GM10266 (cell line): ENCODE results near the gene RPUSD2.
A peak's percentile ranks its signal among the peaks of the same experiment; 100 is the strongest.
"Not testable (repeated sequence)": the region's sequence is repeated elsewhere in the genome, so short reads cannot be mapped to it uniquely, and the experiment has no call there.

ENCODE experiments used
- DNase-seq: peaks from one replicate; pipeline ENCODE4 v3.0.0; 2012; ENCODE audit errors: extremely low spot score
- TF ChIP-seq, protein P1 (sequence below): IDR thresholded peaks from 2 replicates; pipeline ENCODE4 v1.5.1; 2012; ENCODE audit warnings: mild to moderate bottlenecking, low read depth; ENCODE audit not compliant: control insufficient read depth, insufficient read depth; ENCODE audit errors: missing control alignments

Gene RPUSD2

DNA sequence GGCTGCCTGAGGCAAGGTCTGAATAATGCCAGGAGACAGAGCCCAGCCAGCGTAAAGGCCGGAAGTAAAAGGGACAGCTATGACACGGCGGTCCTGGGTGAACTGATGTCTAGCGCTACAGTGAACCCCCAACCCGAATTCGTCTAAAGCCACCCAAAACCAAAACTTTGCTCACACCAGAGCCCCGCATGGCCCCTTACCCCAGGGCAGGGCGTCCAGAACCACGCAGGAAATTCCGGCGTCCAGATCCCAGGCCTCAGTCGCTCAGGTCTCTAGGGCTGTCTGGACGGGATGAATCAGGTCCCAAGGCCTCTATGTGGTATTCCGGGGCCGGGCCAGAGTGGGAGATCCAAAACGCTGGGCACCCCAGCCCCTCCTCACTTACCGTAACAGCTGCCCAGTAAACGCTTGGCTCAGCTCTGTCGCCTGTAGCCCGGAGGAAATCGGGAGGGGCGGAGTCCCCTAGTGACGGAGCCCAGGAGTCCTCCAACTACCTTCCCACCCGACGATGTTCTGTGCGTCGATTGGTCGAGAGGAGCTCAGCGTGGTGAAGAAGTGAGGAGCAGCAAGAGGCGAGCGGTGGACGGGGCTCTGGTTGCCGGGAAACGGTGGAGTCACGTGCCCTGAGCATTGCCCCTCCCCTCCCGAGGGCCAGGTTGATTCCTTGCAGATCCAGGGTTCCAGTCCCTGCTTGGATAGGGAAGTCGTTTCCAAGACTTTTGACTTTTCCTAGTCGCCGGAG lies 4.3 kb upstream of the RPUSD2 start, which contains the start of gene CCDC32:
TSS of gene CCDC32 (minus strand) at position 452 of the 742 bp plus-strand sequence. CDS start 2,027 bp downstream, outside the sequence.
- TF ChIP-seq, protein P1, sequence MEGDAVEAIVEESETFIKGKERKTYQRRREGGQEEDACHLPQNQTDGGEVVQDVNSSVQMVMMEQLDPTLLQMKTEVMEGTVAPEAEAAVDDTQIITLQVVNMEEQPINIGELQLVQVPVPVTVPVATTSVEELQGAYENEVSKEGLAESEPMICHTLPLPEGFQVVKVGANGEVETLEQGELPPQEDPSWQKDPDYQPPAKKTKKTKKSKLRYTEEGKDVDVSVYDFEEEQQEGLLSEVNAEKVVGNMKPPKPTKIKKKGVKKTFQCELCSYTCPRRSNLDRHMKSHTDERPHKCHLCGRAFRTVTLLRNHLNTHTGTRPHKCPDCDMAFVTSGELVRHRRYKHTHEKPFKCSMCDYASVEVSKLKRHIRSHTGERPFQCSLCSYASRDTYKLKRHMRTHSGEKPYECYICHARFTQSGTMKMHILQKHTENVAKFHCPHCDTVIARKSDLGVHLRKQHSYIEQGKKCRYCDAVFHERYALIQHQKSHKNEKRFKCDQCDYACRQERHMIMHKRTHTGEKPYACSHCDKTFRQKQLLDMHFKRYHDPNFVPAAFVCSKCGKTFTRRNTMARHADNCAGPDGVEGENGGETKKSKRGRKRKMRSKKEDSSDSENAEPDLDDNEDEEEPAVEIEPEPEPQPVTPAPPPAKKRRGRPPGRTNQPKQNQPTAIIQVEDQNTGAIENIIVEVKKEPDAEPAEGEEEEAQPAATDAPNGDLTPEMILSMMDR, result no peak
- peak; percentile 94 for DNase-seq

DNA sequence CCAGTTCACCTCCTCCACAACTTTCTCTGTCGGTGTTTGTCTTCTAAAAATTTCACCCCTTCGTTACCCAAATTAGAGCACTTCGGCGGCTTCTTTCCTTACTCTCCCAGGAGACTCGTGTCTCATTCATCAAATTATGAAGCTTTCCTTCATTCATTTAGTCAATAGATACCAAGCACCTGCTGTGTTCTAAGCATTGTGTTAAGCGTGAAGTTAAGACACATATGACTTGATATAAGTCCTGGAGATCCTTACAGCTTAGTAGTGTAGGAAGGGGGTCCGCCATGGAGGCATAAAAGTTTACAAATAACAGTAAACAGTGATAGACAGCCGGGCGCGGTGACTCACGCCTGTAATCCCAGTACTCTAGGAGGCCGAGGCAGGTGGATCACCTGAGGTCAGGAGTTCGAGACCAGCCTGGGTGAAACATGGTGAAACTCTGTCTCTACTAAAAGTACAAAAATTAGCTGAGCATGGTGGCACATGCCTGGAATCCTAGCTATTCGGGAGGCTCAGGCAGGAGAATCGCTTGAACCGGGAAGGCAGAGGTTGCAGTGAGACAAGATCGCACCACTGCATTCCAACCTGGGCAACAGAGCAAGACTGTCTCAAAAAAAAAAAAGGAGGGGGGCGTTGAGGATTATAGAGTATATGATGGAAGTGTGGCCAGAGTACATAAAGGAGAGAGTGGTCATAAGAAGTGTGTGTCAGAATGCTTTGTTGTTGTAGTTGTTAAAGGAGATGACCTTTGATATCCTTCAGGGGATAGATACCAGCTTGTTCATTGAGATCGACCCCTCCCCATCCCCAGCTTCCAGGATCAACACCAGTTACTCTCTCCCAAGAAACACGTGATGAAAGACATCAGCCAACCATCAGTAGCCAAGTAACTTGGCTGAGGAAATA lies 3.5 kb upstream of the RPUSD2 start:
- no peak for DNase-seq
- TF ChIP-seq, protein P1, result no peak

DNA sequence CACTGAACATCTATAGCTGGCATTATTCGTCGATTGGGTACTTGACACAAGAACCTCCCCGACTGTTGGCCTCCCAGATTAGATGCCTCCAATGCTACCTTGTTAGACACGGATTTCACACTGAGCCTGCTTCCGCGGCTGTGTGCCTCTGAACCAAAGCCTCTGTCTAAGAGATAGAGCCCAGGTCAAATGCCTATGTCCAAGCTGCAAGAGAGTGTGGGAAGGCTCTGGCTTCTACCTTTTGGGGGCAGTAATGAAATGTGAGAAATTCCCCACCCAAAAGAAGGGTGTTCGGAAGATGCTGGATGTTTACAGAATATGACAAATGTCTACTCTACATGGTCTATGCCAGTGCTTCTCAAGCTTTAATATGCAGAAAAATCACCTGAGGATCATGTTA lies 2.0 kb upstream of the RPUSD2 start:
- DNase-seq, result no peak
- TF ChIP-seq, protein P1, result peak; percentile 42

DNA sequence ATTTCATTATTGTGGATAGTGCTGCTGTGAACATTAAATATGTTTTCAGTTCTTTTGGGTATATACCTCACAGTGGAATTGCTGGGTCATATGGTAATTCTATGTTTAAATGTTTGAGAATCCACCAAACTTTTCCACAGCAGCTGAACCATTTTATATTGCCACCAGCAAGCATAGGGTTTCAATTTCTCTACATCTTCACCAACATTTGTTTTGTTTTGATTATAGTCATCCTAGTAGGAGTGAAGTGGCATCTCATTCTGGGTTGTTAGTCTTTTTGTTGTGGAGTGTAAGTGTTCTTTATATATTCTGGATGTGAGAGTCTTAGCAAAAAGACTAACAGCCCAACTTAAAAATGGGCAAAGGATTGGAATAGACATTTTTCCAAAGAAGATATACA lies 6.0 kb downstream of the RPUSD2 start:
- TF ChIP-seq, protein P1, result no peak
- DNase-seq, result no peak

DNA sequence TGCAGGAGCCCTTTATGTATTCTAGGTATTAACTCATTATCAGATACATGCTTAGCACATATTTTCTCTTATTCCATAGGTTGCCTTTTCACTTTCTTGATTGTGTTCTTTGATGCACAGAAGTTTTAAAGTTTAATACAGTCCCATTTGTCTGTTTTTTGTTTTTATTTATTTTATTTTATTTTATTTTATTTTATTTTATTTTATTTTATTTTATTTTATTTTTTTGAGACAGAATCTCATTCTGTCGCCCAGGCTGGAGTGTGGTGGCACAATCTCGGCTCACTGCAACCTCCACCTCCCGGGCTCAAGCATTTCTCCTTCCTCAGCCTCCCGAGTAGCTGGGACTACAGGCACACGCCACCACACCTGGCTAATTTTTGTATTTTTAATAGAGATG lies 7.8 kb downstream of the RPUSD2 start:
- not testable (repeated sequence) for DNase-seq

DNA sequence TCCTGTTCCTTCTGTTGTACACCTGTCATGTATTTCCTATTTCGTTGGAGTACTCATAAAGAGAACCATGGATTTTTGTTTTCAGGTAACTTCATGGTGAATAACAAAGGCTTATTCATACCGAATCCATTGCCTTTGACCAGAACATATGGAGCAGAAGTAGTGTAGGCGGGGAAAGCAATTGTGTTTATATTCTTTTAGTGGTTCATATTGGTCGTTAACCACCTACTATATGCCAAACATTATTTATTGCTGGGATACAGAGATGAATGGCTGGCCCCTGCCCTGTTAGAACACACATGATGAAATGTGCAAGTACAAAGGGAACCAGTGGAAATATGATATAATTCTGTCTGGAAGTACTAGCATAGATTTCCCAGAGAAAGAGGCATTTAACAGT lies 9.8 kb downstream of the RPUSD2 start:
- DNase-seq, result no peak
- TF ChIP-seq, protein P1, result no peak

DNA sequence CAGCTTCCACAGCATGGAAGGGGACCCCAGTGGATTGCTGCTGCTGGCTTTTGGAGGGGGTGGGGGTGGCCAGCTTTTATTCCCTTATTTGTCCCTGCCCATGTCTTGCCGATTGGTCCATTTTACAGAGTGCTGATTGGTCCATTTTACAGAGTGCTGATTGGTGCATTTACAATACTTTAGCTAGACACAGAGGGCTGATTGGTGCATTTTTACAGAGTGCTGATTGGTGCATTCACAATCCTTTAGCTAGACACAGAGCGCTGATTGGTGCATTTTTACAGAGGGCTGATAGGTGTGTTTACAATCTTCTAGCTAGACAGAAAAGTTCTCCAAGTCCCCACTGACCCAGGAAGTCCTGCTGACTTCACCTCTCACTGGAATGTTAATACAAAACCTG lies 12.7 kb downstream of the RPUSD2 start:
- DNase-seq, result not testable (repeated sequence)

DNA sequence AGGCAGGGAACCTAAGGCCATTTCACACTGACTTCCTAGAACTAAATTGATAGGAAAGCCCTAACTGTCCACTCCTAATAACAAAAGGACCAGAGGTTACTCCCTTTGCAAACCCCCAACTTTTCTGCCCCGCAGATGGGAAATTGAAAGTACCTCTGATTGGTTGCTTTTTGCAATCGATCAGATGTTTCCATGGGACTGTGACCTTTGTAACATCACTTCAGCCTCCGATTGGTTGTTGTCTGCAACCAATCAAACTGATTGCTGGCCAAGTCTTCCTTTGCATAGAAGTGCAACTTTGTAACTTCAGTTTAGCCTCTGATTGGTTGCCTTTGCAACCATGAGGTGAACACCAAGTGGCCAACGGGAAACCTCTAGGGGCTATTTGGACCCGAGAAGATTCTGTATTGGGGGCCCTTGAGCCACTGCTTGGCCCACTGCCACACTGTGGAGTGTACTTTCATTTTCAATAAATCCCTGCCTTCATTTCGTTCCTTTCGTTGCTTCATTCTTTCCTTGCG lies 13.7 kb downstream of the RPUSD2 start:
- TF ChIP-seq, protein P1, result no peak
- no peak for DNase-seq
